ENCODE results near the gene RNF166. TPM values are rescaled to one million over a fixed set of nuclear protein-coding genes. Genes with fewer than 3 reads are reported as not detected.

RNF166 gene
- total RNA-seq, 2 experiments from 2014 or later = 334 to 355 TPM

DNA sequence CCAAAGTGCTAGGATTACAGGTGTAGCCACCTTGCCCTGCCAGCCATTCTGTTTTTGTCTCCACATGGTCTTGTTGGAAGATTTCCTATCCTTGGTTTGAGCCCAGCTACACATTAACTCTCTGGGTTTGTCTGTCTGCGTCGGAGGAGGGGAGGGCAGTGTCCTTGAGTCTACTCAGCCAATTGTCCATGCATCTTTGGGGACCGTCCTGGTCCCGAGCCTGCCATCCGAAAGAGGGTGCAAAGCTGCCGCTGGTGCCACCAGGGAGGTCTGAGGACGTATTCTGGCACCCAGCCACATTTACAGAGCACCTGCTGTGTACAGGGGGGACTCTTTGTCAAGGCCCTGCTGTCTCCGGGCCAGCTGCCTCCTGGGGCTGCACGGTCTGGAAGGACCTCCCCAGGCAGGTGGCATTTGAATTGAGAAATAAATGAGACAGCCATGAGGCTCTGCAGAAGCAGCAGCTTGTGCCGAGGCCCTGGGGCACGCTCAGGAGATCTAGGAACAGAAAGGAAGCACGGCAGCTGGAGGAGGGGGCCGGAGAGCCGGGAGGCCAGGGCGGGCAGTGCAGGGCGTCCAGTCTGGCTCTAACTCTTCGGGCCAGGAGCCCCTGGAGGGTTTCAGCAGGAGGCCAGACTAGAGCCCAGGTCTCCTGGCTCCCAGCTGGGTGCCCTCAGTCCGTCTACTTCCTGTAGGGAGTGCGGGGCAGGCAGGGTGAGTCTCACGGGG lies 56.8 kb downstream of the RNF166 start:
- no peaks in the 10 kb centered on the region for H3K27me3 ChIP-seq (ENCODE audit: control insufficient read depth in 1 of 2, insufficient read depth in 2 of 2, low read length in 2 of 2)
- ChIA-PET POLR2A (interaction anchor here (0.9 to 1.1 kb wide), 3 partner anchors 12 to 56 kb away, joined by 3 read pairs; no protein-coding TSS in a partner anchor), CTCF (no interaction called here)
- Mint-ChIP-seq H3K4me1 (ENCODE audit: low read depth) (peaks cover 19% of the 10 kb centered on the region), H3K36me3 (ENCODE audit: low read depth) (peaks cover 25% of the 10 kb centered on the region), H3K27me3 (no peaks in the 10 kb centered on the region), H3K4me3 (peak overlapping the region; percentile 93), H3K9me3 (no peaks in the 10 kb centered on the region), H3K27ac (peak overlapping the region; percentile 95)
- no peak for ATAC-seq (ENCODE audit: poor library complexity)
- DNase-seq = peak in 1 of 14 experiments; percentile 27
- H3K9me3 ChIP-seq (ENCODE audit: control insufficient read depth in 1 of 2, insufficient read depth in 1 of 2, low read length in 2 of 2) = no peaks in the 10 kb centered on the region
- peak overlapping the region; percentile 81 to 94 for H3K27ac ChIP-seq (ENCODE audit: low read depth in 1 of 2, low read length in 2 of 2)
- no peak for TF ChIP-seq CTCF (IDR thresholded peaks at IDR 0.05)
- intact Hi-C loops (cut with DNase I, micrococcal nuclease) = no loop called here
- peaks cover 27% of the 10 kb centered on the region for H3K36me3 ChIP-seq (ENCODE audit: insufficient read depth, low read length)
- peak overlapping the region; percentile 96 for H3K4me3 ChIP-seq (ENCODE audit: low read length)
- peaks cover 56% of the 10 kb centered on the region for H3K4me1 ChIP-seq (ENCODE audit: insufficient read depth, low read length)

DNA sequence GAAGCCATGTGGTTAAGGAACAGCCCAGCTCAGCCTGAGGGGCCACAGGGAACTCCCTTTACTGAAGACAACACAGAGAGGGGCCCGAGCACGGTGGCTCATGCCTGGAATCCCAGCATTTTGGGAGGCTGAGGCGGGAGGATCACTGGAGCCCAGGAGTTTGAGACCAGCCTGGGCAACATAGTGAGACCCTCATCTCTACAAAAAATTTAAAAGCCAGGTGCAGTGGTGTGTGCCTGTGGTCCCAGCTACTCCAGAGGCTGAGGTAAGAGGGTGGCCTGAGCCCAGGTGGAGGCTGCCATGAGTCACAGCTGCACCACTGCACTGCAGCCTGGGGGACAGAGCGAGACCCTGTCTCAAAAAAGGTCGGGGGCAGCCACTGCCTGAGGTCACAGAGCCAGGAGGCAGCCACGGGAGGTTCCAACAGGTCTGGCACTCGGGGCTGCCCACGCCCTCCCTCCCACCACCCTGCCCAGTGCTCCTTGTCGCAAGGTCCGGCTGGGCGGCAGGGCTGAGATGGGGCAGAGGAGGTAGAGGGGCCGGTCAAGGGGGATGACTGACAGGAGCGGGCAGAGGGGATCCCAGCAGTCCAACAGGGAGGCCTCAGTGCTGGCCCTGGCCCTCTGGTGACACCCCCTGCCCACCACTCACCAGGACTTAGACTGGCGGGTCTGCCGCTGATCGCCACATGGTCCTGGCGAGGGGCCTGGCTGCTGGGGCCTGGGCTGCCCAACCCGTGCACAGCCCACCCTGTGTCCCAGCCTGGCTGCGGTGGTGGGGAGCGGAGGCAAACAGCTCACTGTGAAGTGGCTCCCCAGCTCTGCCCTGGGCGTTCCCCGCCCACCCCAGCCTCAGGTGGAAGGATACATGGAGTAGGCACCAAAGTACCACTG lies 58.8 kb downstream of the RNF166 start:
- ATAC-seq (ENCODE audit: poor library complexity) = no peak
- no peaks in the 10 kb centered on the region for H3K9me3 ChIP-seq (ENCODE audit: control insufficient read depth in 1 of 2, insufficient read depth in 1 of 2, low read length in 2 of 2)
- TF ChIP-seq CTCF (IDR thresholded peaks at IDR 0.05) = no peak
- Mint-ChIP-seq H3K9me3 (no peaks in the 10 kb centered on the region), H3K27ac (no peak overlapping the region), H3K4me3 (peak overlapping the region; percentile 25), H3K36me3 (ENCODE audit: low read depth) (peaks cover 31% of the 10 kb centered on the region), H3K4me1 (ENCODE audit: low read depth) (peaks cover 19% of the 10 kb centered on the region), H3K27me3 (no peaks in the 10 kb centered on the region)
- POLR2A ChIA-PET = no interaction called here
- no peak overlapping the region for H3K27ac ChIP-seq (ENCODE audit: low read depth in 1 of 2, low read length in 2 of 2)
- intact Hi-C loops (cut with DNase I, micrococcal nuclease) = no loop called here
- H3K4me1 ChIP-seq (ENCODE audit: insufficient read depth, low read length) = peaks cover 52% of the 10 kb centered on the region
- no peak for DNase-seq
- CTCF ChIA-PET = no interaction called here
- no peak overlapping the region for H3K4me3 ChIP-seq (ENCODE audit: low read length)
- peaks cover 34% of the 10 kb centered on the region for H3K36me3 ChIP-seq (ENCODE audit: insufficient read depth, low read length)
- H3K27me3 ChIP-seq (ENCODE audit: control insufficient read depth in 1 of 2, insufficient read depth in 2 of 2, low read length in 2 of 2) = no peaks in the 10 kb centered on the region

Small RNA genes lying within 50 kb of the gene (microRNA-seq; reads per million reads assigned to microRNA genes)
- gene MIR4722 (ENCODE audit: borderline microRNAs expressed, borderline replicate concordance) = not detected

Other genes starting within 250 kb of the RNF166 start
- 10 to 100 TPM; 92.6 to 93.7 TPM for gene ZC3H18, start 136.0 kb downstream of the RNF166 start, total RNA-seq
- under 1 TPM in 1 of 2 experiments, not detected in 1; 0.77 TPM for gene IL17C, start 67.8 kb downstream of the RNF166 start, total RNA-seq
- gene CYBA, start 55.4 kb downstream of the RNF166 start, total RNA-seq = 100 to 1,000 TPM; 292 to 294 TPM
- gene MVD, start 43.3 kb downstream of the RNF166 start, total RNA-seq = 10 to 100 TPM; 74.2 to 76.9 TPM
- 1 to 10 TPM; 3.0 to 3.5 TPM for gene SNAI3, start 19.9 kb downstream of the RNF166 start, total RNA-seq
- gene CTU2, start 95 bp upstream of the RNF166 start, total RNA-seq = 10 to 100 TPM; 39.3 to 44.0 TPM
- 100 to 1,000 TPM; 142 to 146 TPM for gene PIEZO1, start 78.8 kb upstream of the RNF166 start, total RNA-seq
- 1 to 10 TPM in 1 of 2 experiments, under 1 TPM in 1; 0.47 to 1.0 TPM for gene CDT1, start 97.4 kb upstream of the RNF166 start, total RNA-seq
- gene APRT, start 105.5 kb upstream of the RNF166 start, total RNA-seq = 100 to 1,000 TPM; 153 to 154 TPM
- gene GALNS, start 150.5 kb upstream of the RNF166 start, total RNA-seq = 10 to 100 TPM; 18.4 to 19.7 TPM
- gene TRAPPC2L, start 150.7 kb upstream of the RNF166 start, total RNA-seq = 10 to 100 TPM; 48.0 to 48.2 TPM
- not detected for gene PABPN1L, start 160.3 kb upstream of the RNF166 start, total RNA-seq

Data from CD4-positive, alpha-beta T cell (primary cell).